MM.1S (cell line): ENCODE results near the gene PLCH1.

Experiments
- EZH2phosphoT487 ChIP-seq: fragments of 300-600 bp; sonication (generic); IDR thresholded peaks from 2 replicates; pipeline ENCODE4 v1.6.1; 2018; ENCODE audit warnings: antibody characterized with exemption, low read length
- TF ChIP-seq, protein P1 (sequence below): fragments of 300-600 bp; sonication (generic); IDR thresholded peaks from 2 replicates; pipeline ENCODE4 v1.5.1; 2016; ENCODE audit warnings: antibody characterized with exemption, low read length, mixed read lengths

DNA sequence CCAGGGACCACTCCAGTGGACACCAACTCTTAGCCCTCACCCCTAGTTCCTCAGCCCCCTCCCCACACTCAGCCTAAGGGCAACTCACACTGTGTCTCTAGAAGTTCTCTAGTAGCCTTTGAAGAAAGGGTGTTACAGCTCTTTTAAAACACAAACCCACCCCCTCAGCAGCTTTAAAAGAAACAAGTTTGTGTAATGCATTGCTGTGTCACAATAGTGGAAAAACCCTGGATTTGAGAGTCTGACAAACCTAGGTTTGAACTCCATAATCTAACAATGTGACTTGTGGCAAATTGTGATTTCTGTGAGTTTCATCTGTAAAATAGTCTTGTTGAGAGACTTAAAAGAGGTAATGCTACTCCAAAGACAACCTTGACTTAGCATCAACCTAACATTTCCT, 54.0 kb downstream of the PLCH1 start:
- no peak for TF ChIP-seq EZH2phosphoT487
- TF ChIP-seq, protein P1, sequence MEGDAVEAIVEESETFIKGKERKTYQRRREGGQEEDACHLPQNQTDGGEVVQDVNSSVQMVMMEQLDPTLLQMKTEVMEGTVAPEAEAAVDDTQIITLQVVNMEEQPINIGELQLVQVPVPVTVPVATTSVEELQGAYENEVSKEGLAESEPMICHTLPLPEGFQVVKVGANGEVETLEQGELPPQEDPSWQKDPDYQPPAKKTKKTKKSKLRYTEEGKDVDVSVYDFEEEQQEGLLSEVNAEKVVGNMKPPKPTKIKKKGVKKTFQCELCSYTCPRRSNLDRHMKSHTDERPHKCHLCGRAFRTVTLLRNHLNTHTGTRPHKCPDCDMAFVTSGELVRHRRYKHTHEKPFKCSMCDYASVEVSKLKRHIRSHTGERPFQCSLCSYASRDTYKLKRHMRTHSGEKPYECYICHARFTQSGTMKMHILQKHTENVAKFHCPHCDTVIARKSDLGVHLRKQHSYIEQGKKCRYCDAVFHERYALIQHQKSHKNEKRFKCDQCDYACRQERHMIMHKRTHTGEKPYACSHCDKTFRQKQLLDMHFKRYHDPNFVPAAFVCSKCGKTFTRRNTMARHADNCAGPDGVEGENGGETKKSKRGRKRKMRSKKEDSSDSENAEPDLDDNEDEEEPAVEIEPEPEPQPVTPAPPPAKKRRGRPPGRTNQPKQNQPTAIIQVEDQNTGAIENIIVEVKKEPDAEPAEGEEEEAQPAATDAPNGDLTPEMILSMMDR = no peak
